OCI-LY7 (cell line): ENCODE data around the gene ZNF326.

Experiments used
- EZH2phosphoT487 ChIP-seq: fragments of 200-600 bp; sonication (generic); IDR thresholded peaks from 2 replicates; pipeline ENCODE4 v1.6.1; 2018; ENCODE audit warnings: low read depth, borderline replicate concordance, mild to moderate bottlenecking, mixed run types, antibody characterized with exemption, low read length, moderate library complexity, mixed read lengths
- TF ChIP-seq, protein P1 (sequence below): fragments of 200-600 bp; sonication (generic); conservative IDR thresholded peaks from 2 replicates; pipeline ENCODE4 v1.5.1; 2014; ENCODE audit warnings: mild to moderate bottlenecking, antibody characterized with exemption, low read length, moderate library complexity, mixed read lengths

DNA sequence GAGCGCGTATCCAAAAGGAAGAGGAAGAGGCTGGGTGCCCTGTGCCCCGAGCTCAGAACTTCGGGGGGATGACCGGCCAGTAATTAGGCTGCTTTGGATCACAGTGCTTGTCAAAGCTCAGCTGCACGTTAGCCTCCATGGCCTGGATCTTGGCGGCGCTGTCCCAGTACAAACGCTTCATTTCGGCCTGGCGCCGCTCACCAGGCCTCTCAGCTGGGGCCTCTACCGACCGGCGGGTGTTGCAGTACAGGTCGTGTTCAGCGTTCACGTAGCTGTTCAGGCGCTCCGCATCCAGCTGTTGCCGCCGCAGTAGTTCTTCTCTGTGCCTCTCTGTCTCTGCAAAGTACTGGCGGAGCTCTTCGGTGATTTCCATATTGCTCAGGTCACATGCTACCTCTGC is 1.4 kb upstream of the ZNF326 start:
- TF ChIP-seq, protein P1, sequence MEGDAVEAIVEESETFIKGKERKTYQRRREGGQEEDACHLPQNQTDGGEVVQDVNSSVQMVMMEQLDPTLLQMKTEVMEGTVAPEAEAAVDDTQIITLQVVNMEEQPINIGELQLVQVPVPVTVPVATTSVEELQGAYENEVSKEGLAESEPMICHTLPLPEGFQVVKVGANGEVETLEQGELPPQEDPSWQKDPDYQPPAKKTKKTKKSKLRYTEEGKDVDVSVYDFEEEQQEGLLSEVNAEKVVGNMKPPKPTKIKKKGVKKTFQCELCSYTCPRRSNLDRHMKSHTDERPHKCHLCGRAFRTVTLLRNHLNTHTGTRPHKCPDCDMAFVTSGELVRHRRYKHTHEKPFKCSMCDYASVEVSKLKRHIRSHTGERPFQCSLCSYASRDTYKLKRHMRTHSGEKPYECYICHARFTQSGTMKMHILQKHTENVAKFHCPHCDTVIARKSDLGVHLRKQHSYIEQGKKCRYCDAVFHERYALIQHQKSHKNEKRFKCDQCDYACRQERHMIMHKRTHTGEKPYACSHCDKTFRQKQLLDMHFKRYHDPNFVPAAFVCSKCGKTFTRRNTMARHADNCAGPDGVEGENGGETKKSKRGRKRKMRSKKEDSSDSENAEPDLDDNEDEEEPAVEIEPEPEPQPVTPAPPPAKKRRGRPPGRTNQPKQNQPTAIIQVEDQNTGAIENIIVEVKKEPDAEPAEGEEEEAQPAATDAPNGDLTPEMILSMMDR = no peak
- TF ChIP-seq EZH2phosphoT487 = no peak
